ENCODE results near the gene KCNS3. TPM values are rescaled to one million over a fixed set of nuclear protein-coding genes. Genes with fewer than 3 reads are reported as not detected.

Gene KCNS3
- total and polyA plus RNA-seq, 2 of the 4 experiments (the other 2 are of a cell fraction), result 2.9 to 4.3 TPM

GRCh38 chr2:17873021-17873420 is 5.4 kb upstream of the KCNS3 start:
- no peak overlapping the region for H3K4me3 ChIP-seq (ENCODE audit: insufficient read depth, low read depth, low read length)
- H3K4me2 ChIP-seq (ENCODE audit: low read depth, low read length), result no peak overlapping the region
- dilution Hi-C loops (cut with HindIII; ENCODE audit: low sequenced_read_pairs, unreplicated experiment), result no loop called here
- intact Hi-C loops (cut with micrococcal nuclease), result no loop called here
- H3K9me1 ChIP-seq (ENCODE audit: insufficient read depth, low read length), result 0 out of 2 replicates have a peak, but pooled peaks cover 3% of the 10 kb centered on the region
- no peaks in the 10 kb centered on the region for H3K79me1 ChIP-seq (ENCODE audit: low read depth in 1 of 2, low read length in 2 of 2)
- H2AK5ac ChIP-seq (ENCODE audit: low read depth, low read length), result no peak overlapping the region
- no peak overlapping the region for H2BK20ac ChIP-seq (ENCODE audit: low read depth, low read length)
- H4K5ac ChIP-seq (ENCODE audit: low read depth, low read length), result no peak overlapping the region
- no peak overlapping the region for H4K8ac ChIP-seq (ENCODE audit: low read depth in 2 of 2, low read length in 2 of 2)
- H2BK15ac ChIP-seq (ENCODE audit: low read depth, low read length), result no peak overlapping the region
- ChIA-PET POLR2A (ENCODE audit: unreplicated experiment) (no interaction called here), CTCF (no interaction called here)
- H3K9me3 ChIP-seq (ENCODE audit: control insufficient read depth, insufficient read depth, low read length), result no peaks in the 10 kb centered on the region
- TF ChIP-seq BHLHE40 (IDR thresholded peaks at IDR 0.05; ENCODE audit: low read depth, low read length), result no peak
- no peak for TF ChIP-seq NFE2L2 (IDR thresholded peaks at IDR 0.05; ENCODE audit: low read depth, low read length)
- TF ChIP-seq MAFK (IDR thresholded peaks at IDR 0.05; ENCODE audit: low read depth, low read length), result no peak
- no peak for TF ChIP-seq SMC3 (IDR thresholded peaks at IDR 0.05; ENCODE audit: low read depth, low read length)
- TF ChIP-seq MAZ (IDR thresholded peaks at IDR 0.05; ENCODE audit: borderline replicate concordance, low read depth, low read length), result no peak
- no peak for TF ChIP-seq POLR2A (IDR thresholded peaks at IDR 0.05; ENCODE audit: low read depth, low read length)
- TF ChIP-seq RCOR1 (IDR thresholded peaks at IDR 0.05; ENCODE audit: insufficient replicate concordance, low read length), result no peak
- no peak for TF ChIP-seq RAD21 (IDR thresholded peaks at IDR 0.05; ENCODE audit: low read length)
- TF ChIP-seq ELK1 (IDR thresholded peaks at IDR 0.05; ENCODE audit: borderline replicate concordance, low read depth, low read length), result no peak
- TF ChIP-seq CHD1 (IDR thresholded peaks at IDR 0.05; ENCODE audit: low read depth, low read length), result no peak
- TF ChIP-seq FOS (IDR thresholded peaks at IDR 0.05; ENCODE audit: low read depth, low read length), result no peak
- no peak for TF ChIP-seq USF2 (IDR thresholded peaks at IDR 0.05; ENCODE audit: low read depth, low read length)
- TF ChIP-seq RFX5 (IDR thresholded peaks at IDR 0.05; ENCODE audit: low read depth, low read length), result no peak
- H4K91ac ChIP-seq (ENCODE audit: insufficient read depth, low read depth, low read length), result no peak overlapping the region
- H3K14ac ChIP-seq (replicated peaks; ENCODE audit: low read depth, low read length), result no peak overlapping the region
- H2BK120ac ChIP-seq (ENCODE audit: low read depth, low read length), result no peak overlapping the region
- no peaks in the 10 kb centered on the region for H4K20me1 ChIP-seq (ENCODE audit: insufficient read depth, low read length)
- peaks cover 43% of the 10 kb centered on the region for H3K27me3 ChIP-seq (ENCODE audit: control insufficient read depth, insufficient read depth, low read length)
- H3K18ac ChIP-seq (ENCODE audit: low read depth, low read length), result no peak overlapping the region
- H2AK9ac ChIP-seq (replicated peaks; ENCODE audit: low read depth, low read length, poor library complexity), result no peak overlapping the region
- no peak overlapping the region for H2AFZ ChIP-seq (replicated peaks; ENCODE audit: low read length, poor library complexity)
- WGBS, 2 experiments (ENCODE audit: extremely low coverage in 2 of 2, insufficient read length in 1 of 2), result no CpG with 5 or more reads among the region's 2 CpGs
- ATAC-seq (ENCODE audit: low read depth) (no peak), DNase-seq (no peak)
- H3K4ac ChIP-seq (ENCODE audit: low read depth, low read length), result no peak overlapping the region
- H3K27ac ChIP-seq (ENCODE audit: insufficient read depth, low read length), result no peak overlapping the region
- in situ Hi-C loops (cut with MboI; ENCODE audit: low sequenced_read_pairs), result loop anchor here (25.0 kb wide), 1 partner anchor 289 kb away; no protein-coding TSS in a partner anchor
- H3K36me3 ChIP-seq (ENCODE audit: control insufficient read depth, insufficient read depth, low read length), result no peaks in the 10 kb centered on the region
- no peak overlapping the region for H2BK5ac ChIP-seq (ENCODE audit: low read depth, low read length, poor library complexity, severe bottlenecking)
- no TSS peak for BruUV-seq (replicated peaks)
- no peak overlapping the region for H3K9ac ChIP-seq (ENCODE audit: low read depth, low read length)
- no peaks in the 10 kb centered on the region for H3K4me1 ChIP-seq (ENCODE audit: control insufficient read depth, insufficient read depth, low read length)
- H3K23ac ChIP-seq (ENCODE audit: low read depth, low read length), result no peak overlapping the region
- no peak overlapping the region for H3K56ac ChIP-seq (ENCODE audit: extremely low read depth, insufficient read depth, low read length)

Data from IMR-90 (cell line).